ENCODE data around the gene COG5. TPM values are rescaled to one million over a fixed set of nuclear protein-coding genes. Genes with fewer than 3 reads are reported as not detected.

The COG5 gene
- polyA plus RNA-seq, 3 donors, result 12.7 to 29.0 (median 28.1) TPM

DNA sequence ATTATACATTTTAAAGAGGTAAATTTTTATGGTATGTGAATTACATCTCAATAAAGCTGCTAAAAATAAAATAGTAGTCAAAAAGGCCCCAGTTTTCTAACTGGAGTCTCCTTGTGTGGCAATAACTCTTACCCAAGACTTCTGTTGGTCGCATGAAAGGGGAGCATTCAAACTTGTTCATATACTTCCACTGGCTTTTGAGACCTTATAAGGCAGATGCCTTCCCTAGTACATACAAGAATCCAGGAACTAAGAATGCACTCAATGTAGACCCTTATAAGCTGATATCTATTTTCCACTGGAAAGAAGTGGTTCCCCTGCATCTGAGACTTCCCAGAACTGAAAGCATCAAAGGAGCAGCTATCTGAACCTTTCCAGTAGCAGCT is 29.3 kb upstream of the COG5 start:
- Histone ChIP-seq H3K9ac (ENCODE audit: insufficient read depth, low read length, poor library complexity, severe bottlenecking) (no peak overlapping the region), H3K79me2 (ENCODE audit: insufficient read depth, low read length) (no peaks in the 10 kb centered on the region), H2AFZ (ENCODE audit: insufficient read depth, low read depth, low read length, poor library complexity, severe bottlenecking) (no peak overlapping the region), H3K4me3 (replicated peaks in 1 of 3; ENCODE audit: low read depth in 2 of 3, low read length in 3 of 3) (no peak overlapping the region), H3K27ac (ENCODE audit: low read depth in 1 of 2, low read length in 2 of 2) (no peak overlapping the region), H4K20me1 (ENCODE audit: insufficient read depth, low read length) (no peaks in the 10 kb centered on the region), H3K36me3 (replicated peaks in 1 of 2; ENCODE audit: control insufficient read depth in 1 of 2, insufficient read depth in 2 of 2, low read length in 2 of 2) (peaks cover 28 to 44% of the 10 kb centered on the region in 2 donors), H3K27me3 (ENCODE audit: control insufficient read depth in 2 of 2, insufficient read depth in 2 of 2, low read length in 2 of 2) (no peaks in the 10 kb centered on the region), H3K4me1 (ENCODE audit: control insufficient read depth in 1 of 2, insufficient read depth in 2 of 2, low read length in 2 of 2) (no peaks in the 10 kb centered on the region), H3K4me2 (replicated peaks; ENCODE audit: extremely low read depth, low read length, poor library complexity, severe bottlenecking) (no peak overlapping the region), H3K9me3 (replicated peaks in 1 of 2; ENCODE audit: control insufficient read depth in 1 of 2, insufficient read depth in 1 of 2, low read length in 2 of 2) (no peaks in the 10 kb centered on the region)
- peaks cover 39 to 43% of the 10 kb centered on the region in 2 donors for H3K36me3 Mint-ChIP-seq
- H3K4me3 Mint-ChIP-seq, result no peak overlapping the region
- H3K27me3 Mint-ChIP-seq (ENCODE audit: low read depth in 3 of 3), result peaks cover 0 to 1% (median 0%) of the 10 kb centered on the region in 3 donors
- TF ChIP-seq, protein P1, sequence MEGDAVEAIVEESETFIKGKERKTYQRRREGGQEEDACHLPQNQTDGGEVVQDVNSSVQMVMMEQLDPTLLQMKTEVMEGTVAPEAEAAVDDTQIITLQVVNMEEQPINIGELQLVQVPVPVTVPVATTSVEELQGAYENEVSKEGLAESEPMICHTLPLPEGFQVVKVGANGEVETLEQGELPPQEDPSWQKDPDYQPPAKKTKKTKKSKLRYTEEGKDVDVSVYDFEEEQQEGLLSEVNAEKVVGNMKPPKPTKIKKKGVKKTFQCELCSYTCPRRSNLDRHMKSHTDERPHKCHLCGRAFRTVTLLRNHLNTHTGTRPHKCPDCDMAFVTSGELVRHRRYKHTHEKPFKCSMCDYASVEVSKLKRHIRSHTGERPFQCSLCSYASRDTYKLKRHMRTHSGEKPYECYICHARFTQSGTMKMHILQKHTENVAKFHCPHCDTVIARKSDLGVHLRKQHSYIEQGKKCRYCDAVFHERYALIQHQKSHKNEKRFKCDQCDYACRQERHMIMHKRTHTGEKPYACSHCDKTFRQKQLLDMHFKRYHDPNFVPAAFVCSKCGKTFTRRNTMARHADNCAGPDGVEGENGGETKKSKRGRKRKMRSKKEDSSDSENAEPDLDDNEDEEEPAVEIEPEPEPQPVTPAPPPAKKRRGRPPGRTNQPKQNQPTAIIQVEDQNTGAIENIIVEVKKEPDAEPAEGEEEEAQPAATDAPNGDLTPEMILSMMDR (IDR thresholded peaks at IDR 0.05), result no peak
- H3K27ac Mint-ChIP-seq, result no peak overlapping the region
- no peaks in the 10 kb centered on the region for H3K4me1 Mint-ChIP-seq
- WGBS (ENCODE audit: insufficient coverage), result 40% methylated on average over 1 of the region's 1 CpG
- no peaks in the 10 kb centered on the region for H3K9me3 Mint-ChIP-seq
- intact Hi-C loops (cut with micrococcal nuclease), result no loop called here
- no peak for DNase-seq

DNA sequence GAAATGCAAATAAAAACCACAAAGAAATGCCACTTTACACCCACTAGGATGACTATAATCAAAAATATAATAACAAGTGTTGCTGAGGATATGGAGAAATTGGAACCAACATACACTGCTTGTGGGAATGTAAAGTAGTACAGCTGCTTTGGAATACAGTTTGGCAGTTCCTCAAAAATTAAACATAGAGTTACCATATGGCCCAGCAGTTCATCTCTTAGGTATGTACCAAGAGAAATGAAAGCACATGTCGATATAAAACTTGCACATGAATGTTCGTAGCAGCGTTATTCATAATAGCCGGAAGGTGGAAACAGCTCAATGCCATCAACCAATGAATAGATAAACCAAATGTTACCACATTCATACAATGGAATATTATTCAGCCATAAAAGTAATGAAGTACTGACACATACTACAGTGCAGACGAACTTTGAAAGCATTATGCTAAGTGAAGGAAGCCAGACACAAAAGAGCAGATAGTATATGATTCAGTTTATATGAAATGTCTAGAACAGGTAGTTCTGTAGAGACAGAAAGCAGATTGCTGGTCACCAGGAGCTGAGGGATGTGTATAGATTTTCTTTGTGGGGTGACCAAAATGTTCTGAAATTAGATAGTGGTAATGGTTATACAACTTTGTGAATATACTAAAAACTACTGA is 28.8 kb upstream of the COG5 start:
- WGBS (ENCODE audit: insufficient coverage), result no CpG with 5 or more reads among the region's 5 CpGs
- H3K4me1 ChIP-seq (ENCODE audit: control insufficient read depth in 1 of 2, insufficient read depth in 2 of 2, low read length in 2 of 2), result no peaks in the 10 kb centered on the region
- Mint-ChIP-seq H3K27ac (no peak overlapping the region), H3K27me3 (ENCODE audit: low read depth in 3 of 3) (peaks cover 0 to 1% (median 0%) of the 10 kb centered on the region in 3 donors), H3K9me3 (no peaks in the 10 kb centered on the region), H3K4me3 (no peak overlapping the region), H3K36me3 (peaks cover 39 to 43% of the 10 kb centered on the region in 2 donors), H3K4me1 (no peaks in the 10 kb centered on the region)
- TF ChIP-seq, protein P1 (IDR thresholded peaks at IDR 0.05), result no peak
- no peak overlapping the region for H3K27ac ChIP-seq (ENCODE audit: low read depth in 1 of 2, low read length in 2 of 2)
- H3K9me3 ChIP-seq (replicated peaks in 1 of 2; ENCODE audit: control insufficient read depth in 1 of 2, insufficient read depth in 1 of 2, low read length in 2 of 2), result no peaks in the 10 kb centered on the region
- no peaks in the 10 kb centered on the region for H3K79me2 ChIP-seq (ENCODE audit: insufficient read depth, low read length)
- no peak overlapping the region for H3K4me3 ChIP-seq (replicated peaks in 1 of 3; ENCODE audit: low read depth in 2 of 3, low read length in 3 of 3)
- H3K9ac ChIP-seq (ENCODE audit: insufficient read depth, low read length, poor library complexity, severe bottlenecking), result no peak overlapping the region
- H3K4me2 ChIP-seq (replicated peaks; ENCODE audit: extremely low read depth, low read length, poor library complexity, severe bottlenecking), result no peak overlapping the region
- H3K27me3 ChIP-seq (ENCODE audit: control insufficient read depth in 2 of 2, insufficient read depth in 2 of 2, low read length in 2 of 2), result no peaks in the 10 kb centered on the region
- H3K36me3 ChIP-seq (replicated peaks in 1 of 2; ENCODE audit: control insufficient read depth in 1 of 2, insufficient read depth in 2 of 2, low read length in 2 of 2), result peaks cover 23 to 39% of the 10 kb centered on the region in 2 donors
- H4K20me1 ChIP-seq (ENCODE audit: insufficient read depth, low read length), result no peaks in the 10 kb centered on the region
- no peak overlapping the region for H2AFZ ChIP-seq (ENCODE audit: insufficient read depth, low read depth, low read length, poor library complexity, severe bottlenecking)
- intact Hi-C loops (cut with micrococcal nuclease), result no loop called here
- no peak for DNase-seq
